HepG2 (cell line): ENCODE results near the gene YWHAQ.

Experiments
- ATF3 ChIP-seq: sonication (generic); formaldehyde crosslinking; IDR thresholded peaks from 2 replicates; pipeline ENCODE4 v1.4.0; 2020; ENCODE audit warnings: missing genetic modification reagents
- HDAC6 ChIP-seq: fragments of 200-600 bp; sonication (generic); IDR thresholded peaks from 2 replicates; pipeline ENCODE4 v1.7.0; 2017; ENCODE audit warnings: mild to moderate bottlenecking, antibody characterized with exemption, low read length, low read depth
- IRF1 ChIP-seq: sonication (generic); formaldehyde crosslinking; IDR thresholded peaks from 2 replicates; pipeline ENCODE4 v1.4.0; 2020; ENCODE audit warnings: low read depth, mild to moderate bottlenecking, missing genetic modification reagents
- KLF6 ChIP-seq: IDR thresholded peaks from 2 replicates; pipeline ENCODE4 v1.8.0; 2016; ENCODE audit warnings: missing biosample characterization, missing genetic modification reagents
- RAD21 ChIP-seq: fragments of 450-650 bp; formaldehyde crosslinking; IDR thresholded peaks from 2 replicates; pipeline ENCODE4 v1.5.0; 2020; ENCODE audit warnings: mild to moderate bottlenecking
- UBTF ChIP-seq: sonication (generic); formaldehyde crosslinking; IDR thresholded peaks from 2 replicates; pipeline ENCODE4 v1.4.0; 2020; ENCODE audit warnings: mild to moderate bottlenecking, missing genetic modification reagents
- ZC3H13 ChIP-seq: sonication (generic); formaldehyde crosslinking; IDR thresholded peaks from 2 replicates; pipeline ENCODE4 v1.8.1; 2023; ENCODE audit warnings: mild to moderate bottlenecking, missing genetic modification reagents, moderate library complexity
- ZFX ChIP-seq: sonication (generic); formaldehyde crosslinking; IDR thresholded peaks from 2 replicates; pipeline ENCODE4 v1.4.0; 2020; ENCODE audit warnings: mild to moderate bottlenecking, low read depth, missing genetic modification reagents, moderate library complexity

GRCh38 chr2:9647884-9648283, 17.1 kb upstream of the YWHAQ start:
- TF ChIP-seq KLF6 (CRISPR knock-in tag) (no peak), RAD21 (CRISPR knock-in tag) (no peak), ZFX (CRISPR knock-in tag) (no peak), UBTF (CRISPR knock-in tag) (no peak), IRF1 (no peak), ATF3 (no peak), ZC3H13 (CRISPR knock-in tag) (no peak), HDAC6 (no peak)
